Endodermal cell (in vitro differentiated cells): ENCODE measurements around the gene UNC5C. TPM values are rescaled to one million over a fixed set of nuclear protein-coding genes. Genes with fewer than 3 reads are reported as not detected.

Experiments
- DNase-seq: peaks from one replicate; pipeline ENCODE4 v3.0.0-alpha.2; 2017
- H3K27ac ChIP-seq: 2 replicates; pipeline ENCODE4 v1.5.1; 2013; ENCODE audit warnings: mild to moderate bottlenecking, low read depth, low read length, moderate library complexity
- H3K27me3 ChIP-seq: 2 replicates; pipeline ENCODE4 v1.6.1; 2013; ENCODE audit warnings: mild to moderate bottlenecking, low read length, moderate library complexity; ENCODE audit not compliant: insufficient read depth, control insufficient read depth, poor library complexity, severe bottlenecking
- H3K36me3 ChIP-seq: 2 replicates; pipeline ENCODE4 v1.7.0; 2013; ENCODE audit warnings: mild to moderate bottlenecking, low read length, moderate library complexity; ENCODE audit not compliant: control insufficient read depth, insufficient read depth
- H3K4me1 ChIP-seq: one replicate; pipeline ENCODE4 v1.7.0; 2013; ENCODE audit warnings: low read length; ENCODE audit not compliant: control insufficient read depth, insufficient read depth
- H3K4me3 ChIP-seq: 2 replicates; pipeline ENCODE4 v1.5.1; 2013; ENCODE audit warnings: mild to moderate bottlenecking, low read length, moderate library complexity
- H3K9ac ChIP-seq: 2 replicates; pipeline ENCODE4 v1.6.1; 2013; ENCODE audit warnings: mild to moderate bottlenecking, low read length, moderate library complexity; ENCODE audit not compliant: poor library complexity, severe bottlenecking; ENCODE audit errors: extremely low read depth
- H3K9me3 ChIP-seq: 2 replicates; pipeline ENCODE4 v1.6.1; 2013; ENCODE audit warnings: mild to moderate bottlenecking, low read length, moderate library complexity; ENCODE audit not compliant: control insufficient read depth
- H3K27ac Mint-ChIP-seq: 2 replicates; pipeline ENCODE4 v1.8.0; 2020; ENCODE audit warnings: mixed read lengths
- H3K27me3 Mint-ChIP-seq: 2 replicates; pipeline ENCODE4 v1.8.0; 2021; ENCODE audit warnings: mild to moderate bottlenecking, mixed read lengths; ENCODE audit not compliant: insufficient read depth
- H3K36me3 Mint-ChIP-seq: 2 replicates; pipeline ENCODE4 v1.8.0; 2020; ENCODE audit warnings: low read depth, mixed read lengths
- H3K4me1 Mint-ChIP-seq: 2 replicates; pipeline ENCODE4 v1.8.0; 2020; ENCODE audit warnings: mixed read lengths
- H3K4me3 Mint-ChIP-seq: 2 replicates; pipeline ENCODE4 v1.8.0; 2020; ENCODE audit warnings: mild to moderate bottlenecking, moderate library complexity, mixed read lengths
- H3K9me3 Mint-ChIP-seq: 2 replicates; pipeline ENCODE4 v1.8.0; 2020; ENCODE audit warnings: mild to moderate bottlenecking, mixed read lengths
- CTCF ChIP-seq: fragments of 200-600 bp; sonication (generic); conservative IDR thresholded peaks from 2 replicates; pipeline ENCODE4 v1.5.0; 2021; ENCODE audit warnings: antibody characterized with exemption, mild to moderate bottlenecking
- WGBS, 2 experiments: methylation state at CpG; one replicate each; pipeline versions ENCODE4 v1.1.5 to v1.1.7; 2013; ENCODE audit warnings: missing lambda C conversion rate in 2 of 2, mixed read lengths in 1 of 2; ENCODE audit not compliant: insufficient coverage in 1 of 2, insufficient read length in 1 of 2; 5-methylcytosine and 5-hydroxymethylcytosine counted together
- total RNA-seq, 2 donors: library from RNA; stranded (reverse); fragmentation: NEBNext Ultra II Directional in 1 of 2; extraction: Animal tissue kit (Norgen Biotek cat#: 25700) in 1 of 2; gene quantifications; 2 replicates in 1 of 2; 3 replicates in 1 of 2; pipeline ENCODE4 v1.2.1, GENCODE V29; 2021

The UNC5C gene
- total RNA-seq, 2 donors from 2014 or later, result 2.0 to 7.2 TPM

GRCh38 chr4:95272036-95272435, 276.7 kb downstream of the UNC5C start:
- DNase-seq, result no peak

GRCh38 chr4:95268819-95269565, 279.8 kb downstream of the UNC5C start:
- no peak for TF ChIP-seq CTCF
- no peak overlapping the region for H3K27ac ChIP-seq
- H3K4me3 Mint-ChIP-seq, result no peak overlapping the region

More at GRCh38 chr4:95272036-95272435, 276.7 kb downstream of the UNC5C start:
- no peak overlapping the region for H3K4me3 Mint-ChIP-seq
- peaks cover 12% of the 10 kb centered on the region for H3K4me1 Mint-ChIP-seq
- no peaks in the 10 kb centered on the region for H3K9me3 Mint-ChIP-seq
- no peaks in the 10 kb centered on the region for H3K27me3 Mint-ChIP-seq
- H3K4me1 ChIP-seq, result peaks cover 4% of the 10 kb centered on the region
- H3K36me3 Mint-ChIP-seq, result peaks cover 3% of the 10 kb centered on the region
- no peak overlapping the region for H3K27ac Mint-ChIP-seq
- H3K4me3 ChIP-seq, result no peak overlapping the region
- H3K36me3 ChIP-seq, result no peaks in the 10 kb centered on the region
- H3K9me3 ChIP-seq, result no peaks in the 10 kb centered on the region
- WGBS, 2 experiments, result 88 to 100% methylated on average over 1 to 3 of the region's 3 CpGs
- H3K9ac ChIP-seq, result no peak overlapping the region
- H3K27ac ChIP-seq, result no peak overlapping the region
- no peak for TF ChIP-seq CTCF
- no peaks in the 10 kb centered on the region for H3K27me3 ChIP-seq

DNA sequence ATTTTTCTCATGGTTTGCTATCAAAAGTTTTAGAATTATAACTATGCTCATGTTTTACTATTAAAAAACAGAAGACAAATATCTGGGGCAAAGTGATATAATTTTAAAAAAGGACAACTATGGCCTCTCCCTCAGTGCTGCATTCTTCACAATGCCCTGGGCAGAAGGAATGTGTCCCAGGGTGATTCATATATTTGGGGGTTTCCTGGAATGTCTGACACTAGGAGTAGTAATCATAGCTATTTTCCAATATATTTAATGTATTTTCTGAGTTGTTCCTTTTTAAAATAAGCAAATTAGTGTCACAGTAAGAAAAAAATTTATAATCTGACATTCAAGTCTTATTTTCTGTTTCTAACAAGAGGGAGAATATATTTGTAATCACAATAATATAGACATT, 281.7 kb downstream of the UNC5C start:
- Mint-ChIP-seq H3K27me3 (no peaks in the 10 kb centered on the region), H3K27ac (no peak overlapping the region), H3K9me3 (no peaks in the 10 kb centered on the region), H3K4me3 (no peak overlapping the region), H3K4me1 (peaks cover 3% of the 10 kb centered on the region), H3K36me3 (peaks cover 3% of the 10 kb centered on the region)
- no peak for TF ChIP-seq CTCF
- no peaks in the 10 kb centered on the region for H3K36me3 ChIP-seq
- H3K27me3 ChIP-seq, result no peaks in the 10 kb centered on the region
- no peak for DNase-seq
- no peaks in the 10 kb centered on the region for H3K4me1 ChIP-seq
- H3K9me3 ChIP-seq, result no peaks in the 10 kb centered on the region
- no peak overlapping the region for H3K9ac ChIP-seq
- H3K4me3 ChIP-seq, result no peak overlapping the region
- H3K27ac ChIP-seq, result no peak overlapping the region

More at GRCh38 chr4:95268819-95269565, 279.8 kb downstream of the UNC5C start:
- H3K4me1 ChIP-seq, result peaks cover under 1% of the 10 kb centered on the region
- no peak overlapping the region for H3K9ac ChIP-seq
- no peaks in the 10 kb centered on the region for H3K27me3 Mint-ChIP-seq
- H3K9me3 ChIP-seq, result no peaks in the 10 kb centered on the region
- WGBS, 2 experiments, result 91 to 96% methylated on average over 4 to 7 of the region's 7 CpGs
- H3K27me3 ChIP-seq, result no peaks in the 10 kb centered on the region
- no peaks in the 10 kb centered on the region for H3K9me3 Mint-ChIP-seq
- H3K27ac Mint-ChIP-seq, result no peak overlapping the region
- DNase-seq, result no peak
- peaks cover 3% of the 10 kb centered on the region for H3K36me3 Mint-ChIP-seq
- H3K36me3 ChIP-seq, result no peaks in the 10 kb centered on the region
- H3K4me3 ChIP-seq, result no peak overlapping the region
- H3K4me1 Mint-ChIP-seq, result peaks cover 7% of the 10 kb centered on the region
